IPS-15b (cell line): ENCODE measurements around the gene IL20RB.
A peak's percentile ranks its signal among the peaks of the same experiment; 100 is the strongest.
"Not testable (repeated sequence)": the region's sequence is repeated elsewhere in the genome, so short reads cannot be mapped to it uniquely, and the experiment has no call there.

Experiments
- H3K27me3 ChIP-seq: one replicate; pipeline ENCODE4 v1.6.1; 2013; ENCODE audit warnings: low read length; ENCODE audit not compliant: control insufficient read depth, insufficient read depth
- H3K36me3 ChIP-seq: one replicate; pipeline ENCODE4 v1.6.1; 2013; ENCODE audit warnings: low read length; ENCODE audit not compliant: control insufficient read depth, insufficient read depth
- H3K4me1 ChIP-seq: one replicate; pipeline ENCODE4 v1.6.1; 2013; ENCODE audit warnings: mild to moderate bottlenecking, low read length; ENCODE audit not compliant: control insufficient read depth, insufficient read depth
- H3K4me3 ChIP-seq: one replicate; pipeline ENCODE4 v1.5.1; 2013; ENCODE audit warnings: low read depth, low read length
- H3K9ac ChIP-seq: one replicate; pipeline ENCODE4 v1.6.1; 2013; ENCODE audit warnings: low read depth, mild to moderate bottlenecking, low read length
- H3K9me3 ChIP-seq: one replicate; pipeline ENCODE4 v1.6.1; 2013; ENCODE audit warnings: mild to moderate bottlenecking, low read length; ENCODE audit not compliant: control insufficient read depth, insufficient read depth

IL20RB gene

DNA sequence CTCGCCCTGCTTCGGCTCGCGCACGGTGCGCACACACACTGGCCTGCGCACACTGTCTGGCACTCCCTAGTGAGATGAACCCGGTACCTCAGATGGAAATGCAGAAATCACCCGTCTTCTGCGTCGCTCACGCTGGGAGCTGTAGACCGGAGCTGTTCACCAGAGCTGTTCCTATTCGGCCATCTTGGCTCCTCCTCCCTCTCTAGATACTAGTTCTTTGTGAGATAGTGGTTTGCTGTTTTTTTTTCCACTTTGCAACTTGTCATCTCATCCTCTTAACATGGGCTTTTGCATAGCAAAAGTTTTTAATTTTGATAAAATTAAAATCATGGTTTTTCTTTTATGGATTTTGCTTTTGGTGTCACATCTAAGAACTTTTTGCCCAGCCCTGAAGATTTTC, 11.8 kb downstream of the IL20RB start:
- Histone ChIP-seq H3K9ac (peak overlapping the region; percentile 54), H3K4me3 (peak overlapping the region; percentile 45)
- not testable (repeated sequence) for H3K36me3 ChIP-seq, H3K27me3 ChIP-seq, H3K4me1 ChIP-seq, H3K9me3 ChIP-seq

DNA sequence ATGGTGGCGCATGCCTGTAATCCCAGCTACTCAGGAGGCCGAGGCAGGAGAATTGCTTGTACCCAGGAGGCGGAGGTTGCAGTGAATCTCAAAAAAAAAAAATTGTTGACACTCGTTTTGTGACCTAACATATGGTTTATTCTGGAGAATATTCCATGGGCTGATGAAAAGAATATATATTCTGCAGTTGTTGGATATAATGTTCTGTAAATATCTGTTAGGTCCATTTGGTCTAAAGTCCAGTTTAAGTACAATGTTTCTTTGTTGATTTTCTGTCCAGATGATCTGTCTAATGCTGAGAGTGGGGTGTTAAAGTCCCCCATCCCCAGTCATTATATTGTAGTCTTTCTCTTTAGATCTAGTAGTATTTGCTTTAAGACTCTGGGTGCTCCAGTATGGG, 15.6 kb downstream of the IL20RB start:
- H3K27me3 ChIP-seq, result no peaks in the 10 kb centered on the region
- no peak overlapping the region for H3K9ac ChIP-seq
- H3K9me3 ChIP-seq, result no peaks in the 10 kb centered on the region
- no peak overlapping the region for H3K4me3 ChIP-seq
- no peaks in the 10 kb centered on the region for H3K4me1 ChIP-seq
- H3K36me3 ChIP-seq, result no peaks in the 10 kb centered on the region

DNA sequence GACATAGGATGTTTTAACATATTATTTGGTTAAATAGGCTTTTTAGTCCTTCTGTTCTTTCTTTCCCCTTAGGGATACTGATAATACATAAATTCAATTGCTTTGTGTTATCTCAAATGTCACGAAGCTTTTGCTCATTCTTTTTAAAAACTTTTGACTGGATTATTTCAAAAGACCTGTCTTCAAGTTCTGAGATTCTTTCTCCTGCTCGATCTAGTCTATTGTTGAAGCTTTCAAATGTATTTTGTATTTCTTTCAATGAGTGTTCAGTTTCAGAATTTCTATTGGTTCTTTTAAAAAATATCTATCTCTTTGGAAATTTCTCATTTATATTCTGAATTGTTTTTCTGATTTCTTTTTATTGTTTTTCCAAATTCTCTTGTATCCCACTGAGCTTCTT, 16.9 kb downstream of the IL20RB start:
- H3K27me3 ChIP-seq, result no peaks in the 10 kb centered on the region
- no peaks in the 10 kb centered on the region for H3K4me1 ChIP-seq
- no peaks in the 10 kb centered on the region for H3K36me3 ChIP-seq
- H3K4me3 ChIP-seq, result no peak overlapping the region
- no peak overlapping the region for H3K9ac ChIP-seq
- no peaks in the 10 kb centered on the region for H3K9me3 ChIP-seq

DNA sequence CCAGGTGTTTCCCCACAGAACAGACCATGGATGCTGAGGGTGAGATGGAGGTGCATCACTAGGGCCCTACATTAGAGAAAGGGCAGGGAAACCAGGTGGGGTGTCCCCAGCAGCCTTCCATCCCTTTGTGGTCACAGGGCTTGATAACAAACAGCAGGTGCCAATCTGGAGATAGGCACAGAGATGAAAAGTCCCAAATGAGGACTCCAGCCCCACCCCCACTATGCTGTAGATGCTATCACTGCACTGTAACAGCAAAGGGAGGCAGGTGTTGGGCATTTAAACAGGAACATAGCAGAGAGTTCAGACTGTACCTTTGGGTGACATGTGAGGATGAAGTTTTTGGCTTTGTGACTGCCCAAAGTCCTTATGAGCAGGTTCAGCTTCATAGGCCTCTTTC, 21.4 kb downstream of the IL20RB start:
- H3K36me3 ChIP-seq, result no peaks in the 10 kb centered on the region
- H3K9ac ChIP-seq, result no peak overlapping the region
- no peaks in the 10 kb centered on the region for H3K9me3 ChIP-seq
- no peak overlapping the region for H3K4me3 ChIP-seq
- no peaks in the 10 kb centered on the region for H3K27me3 ChIP-seq
- no peaks in the 10 kb centered on the region for H3K4me1 ChIP-seq

DNA sequence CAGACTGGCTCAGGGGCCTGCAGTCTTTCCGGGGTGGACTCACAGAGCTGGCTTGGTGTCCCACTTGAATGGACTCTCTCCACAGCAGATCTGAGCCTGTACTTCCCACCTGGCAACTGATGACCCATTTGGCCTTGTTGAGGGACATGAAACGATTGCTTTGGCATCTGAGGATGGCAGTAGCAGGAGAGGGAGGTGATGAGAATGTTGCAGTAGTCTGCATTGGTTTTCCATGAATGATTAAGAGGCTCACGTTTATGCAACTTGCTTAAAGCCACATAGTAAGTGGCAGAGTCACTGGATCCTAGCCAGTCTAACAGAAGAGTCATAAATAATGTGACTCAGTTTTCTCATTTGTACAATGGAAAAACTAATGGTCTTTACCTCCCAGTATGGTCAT, 21.9 kb downstream of the IL20RB start:
- H3K9me3 ChIP-seq, result no peaks in the 10 kb centered on the region
- no peaks in the 10 kb centered on the region for H3K4me1 ChIP-seq
- no peaks in the 10 kb centered on the region for H3K36me3 ChIP-seq
- H3K4me3 ChIP-seq, result no peak overlapping the region
- no peaks in the 10 kb centered on the region for H3K27me3 ChIP-seq
- no peak overlapping the region for H3K9ac ChIP-seq

DNA sequence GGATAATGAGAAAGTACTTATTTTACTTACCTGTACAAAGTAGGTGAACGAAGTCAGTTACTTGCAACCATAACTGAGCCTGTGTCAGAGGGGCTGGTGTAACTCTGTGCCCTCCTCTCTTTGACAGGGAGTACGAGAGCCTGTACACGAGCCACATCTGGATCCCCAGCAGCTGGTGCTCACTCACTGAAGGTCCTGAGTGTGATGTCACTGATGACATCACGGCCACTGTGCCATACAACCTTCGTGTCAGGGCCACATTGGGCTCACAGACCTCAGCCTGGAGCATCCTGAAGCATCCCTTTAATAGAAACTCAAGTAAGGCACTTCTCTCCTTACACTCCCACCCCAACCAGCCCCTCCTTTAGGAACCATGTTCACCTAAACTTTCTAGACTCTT, 24.2 kb downstream of the IL20RB start:
- no peaks in the 10 kb centered on the region for H3K27me3 ChIP-seq
- no peak overlapping the region for H3K4me3 ChIP-seq
- no peaks in the 10 kb centered on the region for H3K9me3 ChIP-seq
- no peaks in the 10 kb centered on the region for H3K36me3 ChIP-seq
- H3K4me1 ChIP-seq, result no peaks in the 10 kb centered on the region
- no peak overlapping the region for H3K9ac ChIP-seq

DNA sequence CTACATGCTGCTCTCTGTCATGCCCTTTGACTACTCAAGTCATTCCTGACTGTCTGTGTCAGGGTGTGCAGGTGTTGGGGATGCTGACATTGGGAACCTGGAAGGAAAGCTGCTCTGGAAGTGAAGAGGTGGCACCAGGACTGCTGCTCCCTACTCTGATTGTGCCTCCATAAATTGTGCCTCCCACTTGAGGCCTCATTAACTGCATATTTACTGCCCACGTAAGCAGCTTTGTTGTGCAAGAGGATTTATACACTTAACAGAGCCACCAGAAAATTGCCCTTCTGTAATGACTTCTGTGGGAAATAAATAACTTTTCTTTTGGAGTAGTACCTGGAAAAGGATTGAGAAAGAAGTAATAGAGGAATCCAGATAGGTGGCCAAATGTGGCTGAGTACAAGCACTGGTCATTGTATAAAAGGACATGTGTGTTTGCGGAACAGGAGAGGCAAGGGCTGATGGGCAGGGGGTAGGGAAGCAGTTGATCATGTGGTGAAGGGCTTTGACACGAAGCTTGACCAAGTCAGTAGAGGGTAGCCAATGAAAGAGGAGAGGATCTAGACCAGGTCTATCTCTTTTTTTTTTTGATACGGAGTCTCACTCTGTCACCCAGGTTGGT, 24.8 kb downstream of the IL20RB start:
- H3K9me3 ChIP-seq, result no peaks in the 10 kb centered on the region
- H3K36me3 ChIP-seq, result no peaks in the 10 kb centered on the region
- H3K4me3 ChIP-seq, result no peak overlapping the region
- no peaks in the 10 kb centered on the region for H3K4me1 ChIP-seq
- H3K9ac ChIP-seq, result no peak overlapping the region
- H3K27me3 ChIP-seq, result no peaks in the 10 kb centered on the region

DNA sequence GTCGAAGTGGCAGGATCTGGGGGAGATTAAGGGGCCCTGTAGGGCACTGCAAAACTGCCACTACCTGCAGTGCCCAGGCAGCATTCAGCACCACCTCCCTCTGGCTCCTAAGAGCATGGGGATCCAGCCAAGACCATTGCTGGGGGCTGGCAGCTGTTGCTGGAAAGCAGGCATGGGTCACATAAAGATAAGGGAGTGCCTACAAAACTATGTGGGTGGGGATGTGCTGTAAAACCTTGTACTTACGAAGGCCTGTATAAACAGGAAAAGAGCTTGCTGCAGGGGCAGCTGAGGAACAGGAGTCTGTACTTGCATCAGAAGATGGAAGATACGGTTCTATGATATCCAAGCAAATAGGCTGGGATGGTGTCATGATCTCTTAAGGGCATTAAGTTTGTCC, 27.1 kb downstream of the IL20RB start:
- Histone ChIP-seq H3K27me3 (no peaks in the 10 kb centered on the region), H3K4me1 (no peaks in the 10 kb centered on the region), H3K36me3 (no peaks in the 10 kb centered on the region), H3K4me3 (no peak overlapping the region), H3K9ac (no peak overlapping the region), H3K9me3 (peaks cover 3% of the 10 kb centered on the region)

DNA sequence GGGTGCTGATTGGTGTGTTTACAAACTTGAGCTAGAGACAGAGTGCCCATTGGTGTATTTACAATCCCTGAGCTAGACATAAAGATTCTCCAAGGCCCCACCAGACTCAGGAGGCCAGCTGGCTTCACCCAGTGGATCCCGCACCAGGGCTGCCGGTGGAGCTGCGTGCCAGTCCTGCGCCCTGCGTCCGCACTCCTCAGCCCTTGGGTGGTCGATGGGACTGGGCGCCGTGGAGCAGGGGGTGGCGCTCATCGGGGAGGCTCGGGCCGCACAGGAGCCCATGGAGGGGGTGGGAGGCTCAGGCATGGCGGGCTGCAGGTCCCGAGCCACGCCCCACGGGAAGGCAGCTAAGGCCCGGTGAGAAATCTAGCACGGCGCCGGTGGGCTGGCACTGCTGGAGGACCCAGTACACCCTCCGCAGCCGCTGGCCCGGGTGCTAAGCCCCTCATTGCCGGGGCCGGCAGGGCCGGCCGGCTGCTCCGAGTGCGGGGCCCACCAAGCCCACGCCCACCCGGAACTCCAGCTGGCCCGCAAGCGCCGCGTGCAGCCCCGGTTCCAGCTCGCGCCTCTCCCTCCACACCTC, 29.7 kb downstream of the IL20RB start:
- H3K4me3 ChIP-seq, H3K9ac ChIP-seq, H3K9me3 ChIP-seq, H3K27me3 ChIP-seq, H3K36me3 ChIP-seq, H3K4me1 ChIP-seq: not testable (repeated sequence)

DNA sequence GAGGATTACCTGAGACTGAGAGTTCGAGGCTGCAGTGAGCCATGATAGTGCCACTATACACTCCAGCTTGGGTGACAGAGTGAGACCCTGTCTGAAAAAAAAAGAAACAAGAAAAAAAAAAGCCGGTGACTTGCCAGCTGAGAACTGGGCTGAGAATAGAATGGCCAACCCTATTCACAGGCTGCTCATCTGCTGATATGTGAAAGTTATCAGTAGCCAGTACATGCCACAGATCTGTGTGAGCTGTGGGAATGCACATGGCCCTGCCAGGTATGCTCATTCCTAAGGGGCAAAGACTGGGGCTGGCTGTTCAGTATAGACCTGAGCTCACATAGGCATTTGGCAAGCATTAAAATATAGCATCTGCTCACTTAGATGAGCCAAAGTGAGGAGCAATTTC, 30.9 kb downstream of the IL20RB start:
- no peaks in the 10 kb centered on the region for H3K4me1 ChIP-seq
- no peak overlapping the region for H3K9ac ChIP-seq
- H3K4me3 ChIP-seq, result no peak overlapping the region
- peaks cover 3% of the 10 kb centered on the region for H3K9me3 ChIP-seq
- no peaks in the 10 kb centered on the region for H3K27me3 ChIP-seq
- H3K36me3 ChIP-seq, result no peaks in the 10 kb centered on the region

DNA sequence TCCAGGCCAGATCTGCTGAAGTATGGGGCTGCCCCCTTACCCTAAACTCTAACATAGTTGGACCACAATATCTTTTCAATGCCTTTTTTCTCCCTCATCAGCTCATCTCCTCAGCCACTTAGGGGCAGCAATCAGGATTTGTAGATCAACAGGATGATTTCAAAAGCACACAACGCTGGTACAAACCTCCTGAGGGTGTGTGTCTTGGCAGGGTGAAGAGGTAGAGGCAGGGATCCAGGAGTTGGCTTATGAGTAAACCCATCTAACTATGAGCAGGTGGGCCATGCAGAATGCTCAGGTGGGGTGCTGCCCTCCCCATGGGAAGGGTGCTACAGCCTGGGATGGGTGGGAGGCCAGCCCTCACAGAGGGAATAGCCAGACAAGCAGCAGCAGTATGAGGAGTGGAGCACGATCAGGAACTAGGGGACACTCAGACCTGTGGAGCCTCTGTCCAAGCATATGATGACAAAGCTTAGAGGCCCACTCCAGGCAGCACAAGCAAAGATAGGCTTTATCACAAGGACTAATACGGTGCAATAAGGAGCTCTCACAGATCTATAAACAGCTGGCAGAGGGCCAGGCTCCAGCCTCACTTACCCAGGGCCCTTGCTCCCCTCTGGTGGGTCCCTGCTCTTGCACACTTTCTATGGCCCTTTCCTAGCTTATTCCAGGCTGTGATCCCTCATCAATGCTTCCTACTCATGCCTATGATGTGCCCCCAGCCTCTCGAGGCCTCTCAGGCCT, 32.2 kb downstream of the IL20RB start:
- Histone ChIP-seq H3K4me1 (no peaks in the 10 kb centered on the region), H3K4me3 (no peak overlapping the region), H3K9ac (no peak overlapping the region), H3K36me3 (no peaks in the 10 kb centered on the region), H3K9me3 (peaks cover 3% of the 10 kb centered on the region), H3K27me3 (no peaks in the 10 kb centered on the region)

DNA sequence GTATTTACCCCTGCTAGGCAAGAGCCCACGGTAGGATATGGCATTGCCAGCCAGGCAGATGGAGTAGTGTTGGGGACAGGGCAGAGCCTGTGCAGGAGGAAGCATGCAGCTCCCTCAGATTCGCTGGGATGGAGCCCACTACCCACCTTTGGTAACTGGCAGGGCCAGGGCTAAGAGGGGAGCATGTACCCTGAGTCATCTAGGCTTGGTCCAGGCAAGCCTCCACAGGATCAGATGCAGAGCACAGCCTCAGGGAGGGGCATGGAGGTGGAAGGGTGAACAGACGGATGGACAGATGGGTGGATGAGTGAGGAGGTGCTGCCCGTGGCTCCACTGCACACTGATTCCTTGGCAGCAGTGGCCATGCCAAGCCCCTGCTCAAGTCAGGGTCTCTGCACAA, 33.0 kb downstream of the IL20RB start:
- Histone ChIP-seq H3K27me3 (no peaks in the 10 kb centered on the region), H3K9ac (no peak overlapping the region), H3K4me1 (no peaks in the 10 kb centered on the region), H3K4me3 (no peak overlapping the region), H3K9me3 (peaks cover 3% of the 10 kb centered on the region), H3K36me3 (no peaks in the 10 kb centered on the region)
